Epithelial cell of proximal tubule (primary cell): ENCODE measurements around the gene XRCC4. TPM values are rescaled to one million over a fixed set of nuclear protein-coding genes. Genes with fewer than 3 reads are reported as not detected.

ENCODE experiments used
- DNase-seq: peaks from one replicate; pipeline ENCODE4 v3.0.0-alpha.2; 2011; ENCODE audit warnings: low read depth
- H3K4me3 ChIP-seq: 2 replicates; pipeline ENCODE4 v1.5.1; 2011; ENCODE audit warnings: low read depth, mild to moderate bottlenecking, low read length
- total RNA-seq: library from RNA; depleted of rRNA; stranded (reverse); fragments of >200 nt; gene quantifications from 2 replicates; pipeline ENCODE4 v1.2.3, GENCODE V29; 2015
- TF ChIP-seq, protein P1 (sequence below): conservative IDR thresholded peaks from 2 replicates; pipeline ENCODE4 v1.5.1; 2012; ENCODE audit warnings: low read depth, mild to moderate bottlenecking, low read length

Gene XRCC4
- total RNA-seq, 1 donor from 2014 or later = 16.4 TPM

GRCh38 chr5:83322273-83322924, 245.1 kb downstream of the XRCC4 start:
- H3K4me3 ChIP-seq = no peak overlapping the region
- TF ChIP-seq, protein P1, sequence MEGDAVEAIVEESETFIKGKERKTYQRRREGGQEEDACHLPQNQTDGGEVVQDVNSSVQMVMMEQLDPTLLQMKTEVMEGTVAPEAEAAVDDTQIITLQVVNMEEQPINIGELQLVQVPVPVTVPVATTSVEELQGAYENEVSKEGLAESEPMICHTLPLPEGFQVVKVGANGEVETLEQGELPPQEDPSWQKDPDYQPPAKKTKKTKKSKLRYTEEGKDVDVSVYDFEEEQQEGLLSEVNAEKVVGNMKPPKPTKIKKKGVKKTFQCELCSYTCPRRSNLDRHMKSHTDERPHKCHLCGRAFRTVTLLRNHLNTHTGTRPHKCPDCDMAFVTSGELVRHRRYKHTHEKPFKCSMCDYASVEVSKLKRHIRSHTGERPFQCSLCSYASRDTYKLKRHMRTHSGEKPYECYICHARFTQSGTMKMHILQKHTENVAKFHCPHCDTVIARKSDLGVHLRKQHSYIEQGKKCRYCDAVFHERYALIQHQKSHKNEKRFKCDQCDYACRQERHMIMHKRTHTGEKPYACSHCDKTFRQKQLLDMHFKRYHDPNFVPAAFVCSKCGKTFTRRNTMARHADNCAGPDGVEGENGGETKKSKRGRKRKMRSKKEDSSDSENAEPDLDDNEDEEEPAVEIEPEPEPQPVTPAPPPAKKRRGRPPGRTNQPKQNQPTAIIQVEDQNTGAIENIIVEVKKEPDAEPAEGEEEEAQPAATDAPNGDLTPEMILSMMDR = no peak
- no peak for DNase-seq

- TF ChIP-seq, protein P1 = no peak
- H3K4me3 ChIP-seq = no peak overlapping the region
- no peak for DNase-seq
Observed at GRCh38 chr5:83323557-83324180, 246.3 kb downstream of the XRCC4 start.

GRCh38 chr5:83331842-83332241, 254.5 kb downstream of the XRCC4 start:
- no peak overlapping the region for H3K4me3 ChIP-seq
- TF ChIP-seq, protein P1 = no peak
- DNase-seq = no peak

- TF ChIP-seq, protein P1 = no peak
- no peak overlapping the region for H3K4me3 ChIP-seq
- DNase-seq = no peak
Observed at GRCh38 chr5:83337453-83338035, 260.2 kb downstream of the XRCC4 start.

DNA sequence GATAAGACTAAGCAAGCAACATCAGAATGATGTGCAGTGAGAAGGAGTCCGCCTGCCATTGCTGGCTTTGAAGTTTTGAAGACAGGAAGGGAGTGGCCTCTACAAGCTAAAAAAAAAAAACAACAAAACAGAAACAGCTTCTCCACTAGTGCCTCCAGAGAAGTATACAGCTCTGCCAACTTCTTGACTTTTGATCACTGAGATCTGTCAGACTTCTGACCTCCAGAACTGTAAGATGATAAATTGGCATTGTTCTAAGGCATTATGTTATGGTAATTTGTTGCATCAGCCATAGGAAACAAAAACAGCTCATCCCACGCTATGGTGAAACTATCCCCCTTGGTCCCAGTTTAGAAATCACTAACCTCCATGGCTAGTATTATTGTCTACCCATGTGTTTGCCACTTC, 263.2 kb downstream of the XRCC4 start:
- TF ChIP-seq, protein P1 = no peak
- H3K4me3 ChIP-seq = no peak overlapping the region
- no peak for DNase-seq

GRCh38 chr5:83341815-83342334, 264.5 kb downstream of the XRCC4 start:
- TF ChIP-seq, protein P1 = no peak
- no peak overlapping the region for H3K4me3 ChIP-seq
- no peak for DNase-seq

GRCh38 chr5:83342465-83342864, 265.1 kb downstream of the XRCC4 start:
- no peak for DNase-seq
- H3K4me3 ChIP-seq = no peak overlapping the region

More at GRCh38 chr5:83342465-83342864, 265.1 kb downstream of the XRCC4 start:
- TF ChIP-seq, protein P1 = no peak
